ENCODE results near the gene DGKB.

The DGKB gene

DNA sequence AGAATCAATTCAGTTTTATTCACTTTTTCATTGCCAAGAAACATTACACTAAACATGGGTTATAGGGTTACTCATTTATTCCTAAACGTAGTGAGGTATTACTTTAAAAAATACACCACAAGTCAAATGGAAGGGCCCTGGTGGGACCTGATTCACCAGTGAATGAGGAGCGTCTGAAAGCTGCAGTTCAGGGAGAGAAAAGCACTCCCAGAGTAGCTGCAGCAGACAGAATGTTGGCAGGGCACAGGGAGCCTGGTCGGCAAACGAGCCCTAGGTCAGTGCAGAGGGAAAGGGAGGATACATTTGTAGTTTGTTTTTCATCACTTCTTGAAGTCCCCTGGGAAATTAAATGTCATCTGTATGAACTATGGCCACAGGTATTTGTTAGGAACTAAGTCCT is 551.4 kb downstream of the DGKB start:
- no peaks in the 10 kb centered on the region for H3K9me2 ChIP-seq (replicated peaks; ENCODE audit: insufficient read depth, low read length)
- H4K20me1 ChIP-seq (ENCODE audit: insufficient read depth, low read length): no peaks in the 10 kb centered on the region
- no peak overlapping the region for H2AFZ ChIP-seq (ENCODE audit: low read length)
- H3K36me3 ChIP-seq (replicated peaks; ENCODE audit: insufficient read depth, low read length): no peaks in the 10 kb centered on the region
- H3K4me1 ChIP-seq (ENCODE audit: low read length): no peaks in the 10 kb centered on the region
- H3K9ac ChIP-seq (ENCODE audit: low read length): no peak overlapping the region
- no peak overlapping the region for H3K4me3 ChIP-seq (ENCODE audit: low read length)
- H3K79me2 ChIP-seq (ENCODE audit: low read length): no peaks in the 10 kb centered on the region
- H3K27ac ChIP-seq (ENCODE audit: low read length): no peak overlapping the region
- DNase-seq: no peak
- H3F3A ChIP-seq (ENCODE audit: insufficient read depth, low read length): no peaks in the 10 kb centered on the region
- TF ChIP-seq, protein P1, sequence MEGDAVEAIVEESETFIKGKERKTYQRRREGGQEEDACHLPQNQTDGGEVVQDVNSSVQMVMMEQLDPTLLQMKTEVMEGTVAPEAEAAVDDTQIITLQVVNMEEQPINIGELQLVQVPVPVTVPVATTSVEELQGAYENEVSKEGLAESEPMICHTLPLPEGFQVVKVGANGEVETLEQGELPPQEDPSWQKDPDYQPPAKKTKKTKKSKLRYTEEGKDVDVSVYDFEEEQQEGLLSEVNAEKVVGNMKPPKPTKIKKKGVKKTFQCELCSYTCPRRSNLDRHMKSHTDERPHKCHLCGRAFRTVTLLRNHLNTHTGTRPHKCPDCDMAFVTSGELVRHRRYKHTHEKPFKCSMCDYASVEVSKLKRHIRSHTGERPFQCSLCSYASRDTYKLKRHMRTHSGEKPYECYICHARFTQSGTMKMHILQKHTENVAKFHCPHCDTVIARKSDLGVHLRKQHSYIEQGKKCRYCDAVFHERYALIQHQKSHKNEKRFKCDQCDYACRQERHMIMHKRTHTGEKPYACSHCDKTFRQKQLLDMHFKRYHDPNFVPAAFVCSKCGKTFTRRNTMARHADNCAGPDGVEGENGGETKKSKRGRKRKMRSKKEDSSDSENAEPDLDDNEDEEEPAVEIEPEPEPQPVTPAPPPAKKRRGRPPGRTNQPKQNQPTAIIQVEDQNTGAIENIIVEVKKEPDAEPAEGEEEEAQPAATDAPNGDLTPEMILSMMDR (IDR thresholded peaks at IDR 0.05; ENCODE audit: low read length): no peak
- TF ChIP-seq EZH2phosphoT487 (IDR thresholded peaks at IDR 0.05; ENCODE audit: low read length) (no peak), EZH2 (optimal IDR thresholded peaks at IDR 0.05; ENCODE audit: low read depth, low read length) (no peak)
- H3K27me3 ChIP-seq (replicated peaks; ENCODE audit: insufficient read depth, low read length): no peaks in the 10 kb centered on the region
- no peaks in the 10 kb centered on the region for H3K9me3 ChIP-seq (replicated peaks; ENCODE audit: insufficient read depth, low read length)
- H3K4me2 ChIP-seq (ENCODE audit: low read depth, low read length): no peak overlapping the region

GRCh38 chr7:14341200-14341775 is 561.3 kb downstream of the DGKB start:
- Histone ChIP-seq H3K4me2 (ENCODE audit: low read depth, low read length) (no peak overlapping the region), H3K9me3 (replicated peaks; ENCODE audit: insufficient read depth, low read length) (no peaks in the 10 kb centered on the region), H3K4me1 (ENCODE audit: low read length) (no peaks in the 10 kb centered on the region), H3K27ac (ENCODE audit: low read length) (no peak overlapping the region), H3K27me3 (replicated peaks; ENCODE audit: insufficient read depth, low read length) (no peaks in the 10 kb centered on the region), H3K4me3 (ENCODE audit: low read length) (no peak overlapping the region), H3K9me2 (replicated peaks; ENCODE audit: insufficient read depth, low read length) (no peaks in the 10 kb centered on the region), H2AFZ (ENCODE audit: low read length) (no peak overlapping the region), H3K36me3 (replicated peaks; ENCODE audit: insufficient read depth, low read length) (no peaks in the 10 kb centered on the region), H3K79me2 (ENCODE audit: low read length) (no peaks in the 10 kb centered on the region), H3K9ac (ENCODE audit: low read length) (no peak overlapping the region), H3F3A (ENCODE audit: insufficient read depth, low read length) (no peaks in the 10 kb centered on the region), H4K20me1 (ENCODE audit: insufficient read depth, low read length) (no peaks in the 10 kb centered on the region)
- TF ChIP-seq, protein P1 (IDR thresholded peaks at IDR 0.05; ENCODE audit: low read length): no peak
- TF ChIP-seq EZH2phosphoT487 (IDR thresholded peaks at IDR 0.05; ENCODE audit: low read length) (no peak), EZH2 (optimal IDR thresholded peaks at IDR 0.05; ENCODE audit: low read depth, low read length) (no peak)
- no peak for DNase-seq

DNA sequence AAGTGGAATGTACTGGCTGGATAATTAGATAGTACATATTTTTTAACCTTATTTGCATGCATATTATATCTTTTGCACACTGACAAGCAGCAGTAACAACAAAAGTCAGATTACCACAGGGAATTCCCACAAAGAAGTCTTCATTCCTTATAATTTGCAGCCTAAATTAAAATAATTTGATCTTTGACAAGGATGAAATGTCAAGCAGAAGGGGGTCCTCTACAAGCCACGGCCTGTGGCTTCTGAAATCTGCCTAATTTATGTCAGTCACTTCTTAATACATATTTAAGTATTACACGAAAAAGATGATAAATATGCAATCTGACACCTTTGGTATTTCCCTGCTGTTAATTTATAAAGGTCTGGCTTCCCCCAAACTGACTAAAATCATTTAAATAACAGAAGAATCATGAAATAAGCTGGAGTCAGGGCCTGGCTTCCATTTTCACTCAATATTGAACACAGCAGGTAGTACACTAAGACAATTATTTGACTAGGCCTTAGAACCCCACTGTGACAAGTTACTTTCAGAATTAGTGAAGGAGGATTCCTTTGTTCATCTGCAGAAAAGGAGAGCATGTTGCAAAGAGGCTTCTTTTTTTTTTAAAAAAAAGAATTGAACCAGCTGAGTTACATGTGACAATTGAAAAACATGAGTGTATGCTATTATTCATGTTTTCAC is 562.0 kb downstream of the DGKB start:
- H3K4me1 ChIP-seq (ENCODE audit: low read length): no peaks in the 10 kb centered on the region
- no peaks in the 10 kb centered on the region for H3K9me3 ChIP-seq (replicated peaks; ENCODE audit: insufficient read depth, low read length)
- H3K79me2 ChIP-seq (ENCODE audit: low read length): no peaks in the 10 kb centered on the region
- H3K27me3 ChIP-seq (replicated peaks; ENCODE audit: insufficient read depth, low read length): no peaks in the 10 kb centered on the region
- TF ChIP-seq EZH2phosphoT487 (IDR thresholded peaks at IDR 0.05; ENCODE audit: low read length): no peak
- TF ChIP-seq EZH2 (optimal IDR thresholded peaks at IDR 0.05; ENCODE audit: low read depth, low read length): no peak
- TF ChIP-seq, protein P1 (IDR thresholded peaks at IDR 0.05; ENCODE audit: low read length): no peak
- H3K4me2 ChIP-seq (ENCODE audit: low read depth, low read length): no peak overlapping the region
- H4K20me1 ChIP-seq (ENCODE audit: insufficient read depth, low read length): no peaks in the 10 kb centered on the region
- no peak overlapping the region for H3K27ac ChIP-seq (ENCODE audit: low read length)
- H3K9me2 ChIP-seq (replicated peaks; ENCODE audit: insufficient read depth, low read length): no peaks in the 10 kb centered on the region
- no peak overlapping the region for H3K9ac ChIP-seq (ENCODE audit: low read length)
- H3K36me3 ChIP-seq (replicated peaks; ENCODE audit: insufficient read depth, low read length): no peaks in the 10 kb centered on the region
- H2AFZ ChIP-seq (ENCODE audit: low read length): no peak overlapping the region
- H3F3A ChIP-seq (ENCODE audit: insufficient read depth, low read length): no peaks in the 10 kb centered on the region
- DNase-seq: no peak
- H3K4me3 ChIP-seq (ENCODE audit: low read length): no peak overlapping the region

Measured in MM.1S (cell line).